Measurements from ENCODE around the gene NF1. TPM values are rescaled to one million over a fixed set of nuclear protein-coding genes. Genes with fewer than 3 reads are reported as not detected.
A peak's percentile ranks its signal among the peaks of the same experiment; 100 is the strongest.

NF1 gene
- total RNA-seq, 1 donor, result 79.7 TPM

DNA sequence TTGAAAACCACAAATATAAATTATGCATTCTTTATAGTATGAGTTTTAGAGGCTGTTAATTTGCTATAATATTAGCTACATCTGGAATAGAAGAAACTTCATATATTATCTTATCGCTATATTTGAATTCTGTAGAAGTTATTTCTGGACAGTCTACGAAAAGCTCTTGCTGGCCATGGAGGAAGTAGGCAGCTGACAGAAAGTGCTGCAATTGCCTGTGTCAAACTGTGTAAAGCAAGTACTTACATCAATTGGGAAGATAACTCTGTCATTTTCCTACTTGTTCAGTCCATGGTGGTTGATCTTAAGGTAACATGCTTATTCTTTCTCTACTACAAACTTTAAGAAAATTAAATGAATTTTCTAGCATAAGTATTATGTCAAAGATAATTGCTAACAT, 105.5 kb downstream of the NF1 start:
- no peak for DNase-seq (ENCODE audit: low read depth)

DNA sequence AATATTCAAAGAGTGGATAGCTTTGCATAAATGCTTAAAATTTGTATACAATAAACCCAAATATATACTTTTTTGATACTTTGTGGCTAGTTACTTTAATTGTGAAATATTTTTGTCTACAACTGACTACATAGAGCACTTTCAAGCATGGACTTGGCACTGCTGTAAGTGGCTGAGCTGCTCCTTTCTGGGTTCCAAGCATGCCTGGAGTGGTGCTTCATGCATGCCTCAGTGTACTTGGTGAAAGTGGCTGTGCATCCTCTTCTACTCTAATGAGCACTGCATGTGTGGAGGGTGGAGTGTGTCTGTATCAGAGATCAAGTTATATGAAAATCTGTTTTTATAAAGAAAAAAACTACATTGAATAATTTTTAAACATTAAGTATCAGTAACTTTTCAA, 108.2 kb downstream of the NF1 start:
- no peak overlapping the region for H3K4me3 ChIP-seq (ENCODE audit: low read depth, low read length)
- peak; percentile 7 for DNase-seq (ENCODE audit: low read depth)

More for the DNA sequence above, 105.5 kb downstream of the NF1 start:
- H3K4me3 ChIP-seq (ENCODE audit: low read depth, low read length), result no peak overlapping the region
- TF ChIP-seq, protein P1, sequence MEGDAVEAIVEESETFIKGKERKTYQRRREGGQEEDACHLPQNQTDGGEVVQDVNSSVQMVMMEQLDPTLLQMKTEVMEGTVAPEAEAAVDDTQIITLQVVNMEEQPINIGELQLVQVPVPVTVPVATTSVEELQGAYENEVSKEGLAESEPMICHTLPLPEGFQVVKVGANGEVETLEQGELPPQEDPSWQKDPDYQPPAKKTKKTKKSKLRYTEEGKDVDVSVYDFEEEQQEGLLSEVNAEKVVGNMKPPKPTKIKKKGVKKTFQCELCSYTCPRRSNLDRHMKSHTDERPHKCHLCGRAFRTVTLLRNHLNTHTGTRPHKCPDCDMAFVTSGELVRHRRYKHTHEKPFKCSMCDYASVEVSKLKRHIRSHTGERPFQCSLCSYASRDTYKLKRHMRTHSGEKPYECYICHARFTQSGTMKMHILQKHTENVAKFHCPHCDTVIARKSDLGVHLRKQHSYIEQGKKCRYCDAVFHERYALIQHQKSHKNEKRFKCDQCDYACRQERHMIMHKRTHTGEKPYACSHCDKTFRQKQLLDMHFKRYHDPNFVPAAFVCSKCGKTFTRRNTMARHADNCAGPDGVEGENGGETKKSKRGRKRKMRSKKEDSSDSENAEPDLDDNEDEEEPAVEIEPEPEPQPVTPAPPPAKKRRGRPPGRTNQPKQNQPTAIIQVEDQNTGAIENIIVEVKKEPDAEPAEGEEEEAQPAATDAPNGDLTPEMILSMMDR (IDR thresholded peaks at IDR 0.05; ENCODE audit: insufficient read depth, low read length), result no peak

DNA sequence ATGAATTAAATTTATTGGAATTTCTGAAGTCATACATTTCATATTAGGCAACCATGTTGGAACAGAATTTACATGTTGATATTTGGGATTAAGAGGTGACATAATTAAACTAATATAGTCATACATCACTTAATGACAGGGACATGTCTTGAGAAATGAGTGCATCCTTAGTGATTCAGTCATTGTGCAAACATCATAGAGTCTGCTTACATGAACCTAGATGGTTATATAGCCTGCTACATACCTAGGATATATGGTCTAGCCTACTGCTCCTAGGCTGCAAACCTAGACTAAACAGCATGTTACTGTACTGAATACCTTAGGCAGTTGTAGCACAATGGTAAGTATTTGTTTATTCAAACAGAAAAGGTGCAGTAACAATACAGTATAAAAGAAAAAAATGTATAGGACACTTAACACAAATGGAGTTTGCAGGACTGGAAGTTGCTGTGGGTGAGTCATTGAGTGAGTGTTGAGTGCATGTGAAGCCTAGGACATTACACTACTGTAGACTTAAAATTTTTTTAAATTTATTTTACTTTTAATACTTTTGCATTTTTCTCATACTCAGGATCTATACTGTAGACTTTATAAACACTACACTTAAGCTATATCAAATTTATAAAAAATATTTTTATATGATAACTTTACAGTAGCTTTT, 116.7 kb downstream of the NF1 start:
- TF ChIP-seq, protein P1 (IDR thresholded peaks at IDR 0.05; ENCODE audit: insufficient read depth, low read length), result no peak
- DNase-seq (ENCODE audit: low read depth), result no peak
- no peak overlapping the region for H3K4me3 ChIP-seq (ENCODE audit: low read depth, low read length)

More for the DNA sequence above, 108.2 kb downstream of the NF1 start:
- TF ChIP-seq, protein P1 (IDR thresholded peaks at IDR 0.05; ENCODE audit: insufficient read depth, low read length), result no peak

DNA sequence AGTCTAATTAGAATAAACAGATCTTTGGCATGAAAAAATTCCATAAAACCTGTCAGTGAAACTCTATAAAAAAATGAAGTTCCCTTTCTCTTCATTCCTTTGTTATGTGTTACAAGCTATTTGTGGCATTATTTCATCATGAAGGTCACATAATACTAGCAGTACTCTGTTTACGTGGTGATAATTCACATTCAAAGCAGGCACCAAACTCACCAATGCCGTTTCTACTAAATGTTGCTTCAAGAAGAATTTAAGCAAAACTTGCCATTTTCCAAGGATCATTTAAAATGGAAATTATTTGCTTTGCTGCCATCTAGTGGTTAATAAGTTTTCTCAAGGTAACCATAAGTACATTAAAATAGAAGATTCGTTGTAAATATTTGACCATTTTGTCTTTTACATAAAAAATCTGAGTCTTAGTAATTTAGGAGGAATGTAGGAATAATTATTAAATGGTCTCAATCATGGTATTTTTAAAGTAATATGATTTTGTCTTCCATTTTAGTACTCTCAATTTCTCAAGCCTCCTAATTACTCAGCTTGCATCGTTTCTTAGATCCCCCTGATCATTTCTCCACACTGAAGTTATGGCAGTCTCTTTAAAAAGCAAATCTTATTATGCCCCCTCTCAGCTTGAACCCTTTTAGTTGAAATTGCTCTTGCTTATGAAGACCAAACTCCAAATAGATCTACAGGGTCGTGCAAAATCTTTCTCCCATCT, 121.4 kb downstream of the NF1 start:
- TF ChIP-seq, protein P1 (IDR thresholded peaks at IDR 0.05; ENCODE audit: insufficient read depth, low read length), result peak; percentile 37
- peak; percentile 92 for DNase-seq (ENCODE audit: low read depth)
- no peak overlapping the region for H3K4me3 ChIP-seq (ENCODE audit: low read depth, low read length)

DNA sequence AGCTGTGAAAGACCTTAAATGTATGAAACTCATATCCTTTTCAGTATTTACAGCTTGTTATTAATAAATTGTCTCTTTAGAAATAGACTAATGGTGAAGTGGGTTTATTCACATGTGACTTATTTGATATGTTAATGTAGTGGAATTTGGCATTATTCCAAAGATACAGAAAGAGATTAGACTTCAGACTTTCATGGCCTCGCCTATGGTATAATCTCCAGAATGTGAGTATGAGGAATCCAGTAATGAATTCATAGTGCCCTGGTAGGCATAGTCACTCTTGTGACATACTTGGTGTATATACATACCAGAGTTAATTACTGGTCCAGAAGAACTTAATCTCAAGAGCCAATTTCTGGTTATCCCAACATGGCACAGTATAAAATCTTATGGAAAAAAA, 129.6 kb downstream of the NF1 start:
- no peak overlapping the region for H3K4me3 ChIP-seq (ENCODE audit: low read depth, low read length)
- TF ChIP-seq, protein P1 (IDR thresholded peaks at IDR 0.05; ENCODE audit: insufficient read depth, low read length), result no peak
- peak; percentile 5 for DNase-seq (ENCODE audit: low read depth)

DNA sequence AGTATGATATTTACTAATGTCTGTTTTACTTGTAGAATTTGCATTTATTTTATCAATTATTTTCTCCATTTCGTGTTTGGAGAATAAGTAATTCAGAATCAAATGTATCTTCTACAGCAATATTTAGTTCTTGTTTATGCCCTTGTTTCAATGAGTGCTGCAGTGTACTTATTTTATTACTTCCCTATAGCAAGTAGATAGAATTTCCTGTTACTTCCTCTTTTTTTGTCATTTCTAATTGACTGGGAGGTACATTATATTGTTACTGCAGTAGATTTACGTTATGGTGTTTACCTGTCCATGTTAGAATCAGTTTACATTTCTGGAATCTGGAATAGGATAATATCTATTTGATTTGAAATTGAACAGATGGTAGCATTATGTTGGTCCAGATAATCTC, 131.1 kb downstream of the NF1 start:
- TF ChIP-seq, protein P1 (IDR thresholded peaks at IDR 0.05; ENCODE audit: insufficient read depth, low read length), result no peak
- H3K4me3 ChIP-seq (ENCODE audit: low read depth, low read length), result no peak overlapping the region

More for the DNA sequence above, 131.1 kb downstream of the NF1 start:
- no peak for DNase-seq (ENCODE audit: low read depth)
